PC-9 (cell line): ENCODE measurements around the gene PSKH1.

ENCODE experiments used
- CTCF ChIP-seq: fragments of 200-600 bp; sonication (generic); conservative IDR thresholded peaks from 2 replicates; pipeline ENCODE4 v1.6.1; 2017; ENCODE audit warnings: mixed run types, antibody characterized with exemption, mild to moderate bottlenecking, moderate library complexity
- EZH2 ChIP-seq: fragments of 200-600 bp; sonication (generic); IDR thresholded peaks from 2 replicates; pipeline ENCODE4 v1.8.0; 2017; ENCODE audit warnings: antibody characterized with exemption, low read depth

GRCh38 chr16:67934306-67935100, 41.4 kb downstream of the PSKH1 start:
- no peak for TF ChIP-seq CTCF
- TF ChIP-seq EZH2, result no peak
